GM21717 (cell line): ENCODE results near the gene UMAD1.

ENCODE experiments used
- ATAC-seq: cut with Tn5 transposase; IDR thresholded peaks from one replicate; pipeline ENCODE4 v1.9.1; 2021; ENCODE audit warnings: mild to moderate bottlenecking, moderate library complexity; ENCODE audit not compliant: unreplicated experiment

The UMAD1 gene

DNA sequence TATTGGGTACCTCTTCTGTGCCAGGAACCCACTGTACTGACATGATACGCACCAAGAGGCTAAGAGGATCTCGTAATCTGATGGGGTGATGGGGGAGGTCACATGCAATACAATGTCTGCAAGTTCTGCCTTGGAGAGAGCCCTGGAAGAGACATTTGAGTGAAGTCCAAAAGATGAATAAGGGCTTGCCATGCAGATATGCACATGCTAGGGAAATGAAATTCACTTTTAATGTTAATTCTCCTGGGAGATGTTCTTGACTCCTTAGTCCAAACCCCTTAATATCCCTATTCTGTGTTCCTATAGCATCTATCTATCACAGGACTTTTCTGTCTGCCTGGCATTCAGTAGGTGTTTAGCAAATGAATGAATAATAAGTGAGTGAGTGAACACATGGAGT is 274.0 kb downstream of the UMAD1 start:
- no peak for ATAC-seq

DNA sequence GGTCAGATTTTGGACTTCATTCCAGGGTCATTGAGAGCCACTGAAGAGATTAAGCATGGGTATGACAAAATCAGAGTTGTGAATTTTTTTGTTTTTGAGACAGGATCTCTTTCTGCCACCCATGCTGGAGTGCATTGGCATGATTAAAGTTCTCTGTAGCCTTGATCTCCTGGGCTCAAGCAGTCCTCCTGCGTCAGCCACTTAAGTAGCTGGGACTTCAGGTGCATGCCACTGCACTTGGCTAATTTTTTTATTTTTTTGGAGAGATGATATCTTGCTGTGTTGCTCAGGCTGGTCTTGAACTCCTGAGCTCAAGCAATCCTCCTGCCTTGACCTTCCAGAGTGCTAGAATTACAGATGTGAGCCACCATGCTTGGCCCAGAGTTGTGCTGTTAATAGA is 275.5 kb downstream of the UMAD1 start:
- ATAC-seq, result no peak

DNA sequence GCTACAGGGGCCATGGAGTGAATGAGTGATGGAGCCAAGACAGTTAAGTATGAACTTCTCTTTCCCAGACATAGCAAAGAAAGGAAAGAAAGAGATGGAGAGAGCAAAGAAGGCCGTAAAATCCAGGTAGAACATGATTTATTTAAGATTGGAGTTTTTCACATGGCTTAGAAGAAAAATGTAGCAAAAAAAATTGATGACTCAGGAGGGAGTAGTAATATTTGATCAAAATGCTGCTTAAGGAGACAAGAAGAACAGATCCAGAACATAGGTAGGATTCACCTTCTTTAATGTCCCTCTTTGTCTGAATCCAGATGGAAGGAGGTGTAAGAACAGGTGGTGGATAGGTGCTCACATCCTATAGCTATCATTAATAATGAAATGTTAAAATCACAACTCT is 277.0 kb downstream of the UMAD1 start:
- no peak for ATAC-seq

DNA sequence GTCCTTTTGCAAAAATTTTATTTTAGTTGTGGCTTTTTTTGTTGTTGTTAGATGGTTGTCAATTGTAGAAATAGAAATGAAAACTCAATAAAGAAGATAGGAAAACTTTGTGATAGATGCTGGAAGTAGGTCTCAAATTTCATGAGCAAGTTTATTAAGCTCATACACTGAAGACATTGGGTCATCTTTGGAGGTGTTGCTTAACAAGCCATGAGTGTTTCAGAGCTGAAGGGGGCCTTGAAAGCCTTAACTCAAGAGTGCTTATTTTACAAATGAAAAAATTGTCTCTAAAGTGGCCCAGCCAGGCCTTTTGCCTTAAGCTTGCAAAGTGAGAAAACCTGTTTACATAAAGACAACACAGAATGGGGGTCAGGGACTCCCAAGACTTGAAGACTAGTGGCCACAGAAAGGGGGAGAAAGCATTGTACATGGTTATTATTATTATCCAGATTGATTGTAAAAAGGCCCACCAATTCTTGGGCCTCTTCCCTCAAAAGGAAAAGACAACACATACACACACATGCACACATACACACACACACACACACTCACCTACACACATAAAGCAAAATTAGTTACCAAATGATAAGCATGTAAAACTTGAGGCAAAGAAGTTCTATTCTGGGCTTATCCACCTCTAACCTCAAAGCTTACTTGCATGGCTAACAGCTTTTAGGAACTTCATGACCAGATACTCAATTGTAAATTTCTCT is 278.3 kb downstream of the UMAD1 start:
- ATAC-seq, result no peak

DNA sequence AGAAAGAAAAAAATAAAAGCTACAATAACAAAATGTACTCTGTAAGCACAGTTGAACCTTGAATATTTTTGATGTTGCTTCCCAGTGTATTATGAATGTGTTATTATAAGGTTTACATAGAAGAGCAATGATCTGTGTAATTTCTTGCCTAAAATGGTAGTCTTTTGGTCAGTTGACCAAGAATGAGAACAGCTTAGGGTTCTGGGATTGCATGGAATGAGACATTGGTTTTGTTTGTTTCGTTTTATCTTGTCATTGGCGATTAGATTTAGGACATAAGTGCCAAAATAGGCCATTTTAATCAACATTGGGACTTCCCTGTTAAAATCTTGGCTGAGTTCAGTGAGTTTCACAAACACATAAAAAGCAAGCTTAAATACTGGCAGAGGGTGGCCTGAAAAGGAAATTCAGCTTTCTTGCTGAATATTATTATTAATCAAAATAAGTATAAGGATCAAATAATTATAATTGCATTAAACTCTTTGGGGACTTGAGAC is 278.9 kb downstream of the UMAD1 start:
- no peak for ATAC-seq

DNA sequence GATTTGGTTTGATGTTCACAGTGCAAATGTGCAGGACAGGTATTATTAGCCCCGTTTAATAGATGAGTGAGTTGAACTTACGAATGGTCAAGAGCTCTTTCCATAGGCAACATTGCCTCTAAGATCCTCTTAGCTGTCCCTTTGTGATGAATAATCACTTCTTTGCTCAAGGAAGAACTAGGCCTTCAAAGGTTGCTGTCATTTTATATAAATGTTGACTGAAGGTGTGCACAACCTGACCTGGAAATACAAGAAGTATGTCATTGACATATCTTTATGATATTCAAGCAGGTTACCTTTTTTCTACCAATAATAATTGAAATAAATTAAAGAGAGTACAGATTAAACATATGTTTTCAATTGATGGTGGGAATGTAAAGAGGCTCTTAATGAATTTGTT is 279.5 kb downstream of the UMAD1 start:
- no peak for ATAC-seq

DNA sequence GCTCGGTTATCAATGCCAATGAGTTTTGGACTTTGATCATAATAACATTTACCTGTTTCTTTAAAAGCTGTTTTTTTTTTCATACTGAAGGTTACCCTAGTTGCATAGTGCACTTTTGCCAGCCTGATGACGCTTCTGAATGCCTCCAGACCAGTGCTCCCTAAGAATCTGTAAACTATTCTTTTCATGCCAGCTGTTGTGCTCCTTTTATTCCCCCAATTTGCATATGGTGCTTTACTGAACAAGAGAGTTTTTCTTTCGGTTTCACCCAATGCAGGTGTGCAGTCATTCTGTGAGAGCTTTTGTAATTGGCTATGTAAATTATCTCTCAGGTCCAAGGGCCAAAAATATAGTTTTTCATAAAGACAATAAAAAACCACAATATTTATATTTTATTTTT is 279.9 kb downstream of the UMAD1 start:
- peak; percentile 95 for ATAC-seq

DNA sequence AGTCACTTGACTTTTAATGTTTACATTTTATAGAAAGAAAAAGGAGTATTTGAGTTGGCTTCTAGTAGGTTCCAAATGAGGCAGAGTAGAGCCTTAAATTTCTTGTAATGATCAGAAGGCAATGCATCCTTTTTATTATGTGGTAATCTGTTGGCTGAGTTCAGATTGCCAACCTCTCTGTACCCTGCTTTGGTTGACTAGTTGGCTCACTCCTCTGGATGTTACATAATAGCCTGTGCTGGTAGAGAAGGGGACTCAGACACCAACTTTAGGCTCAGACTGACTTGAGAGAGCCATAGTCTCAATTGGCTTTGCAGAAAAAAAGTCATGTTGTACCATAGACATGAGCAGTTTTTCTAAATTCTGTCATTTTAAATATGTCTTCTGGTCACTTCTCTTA is 281.3 kb downstream of the UMAD1 start:
- no peak for ATAC-seq

DNA sequence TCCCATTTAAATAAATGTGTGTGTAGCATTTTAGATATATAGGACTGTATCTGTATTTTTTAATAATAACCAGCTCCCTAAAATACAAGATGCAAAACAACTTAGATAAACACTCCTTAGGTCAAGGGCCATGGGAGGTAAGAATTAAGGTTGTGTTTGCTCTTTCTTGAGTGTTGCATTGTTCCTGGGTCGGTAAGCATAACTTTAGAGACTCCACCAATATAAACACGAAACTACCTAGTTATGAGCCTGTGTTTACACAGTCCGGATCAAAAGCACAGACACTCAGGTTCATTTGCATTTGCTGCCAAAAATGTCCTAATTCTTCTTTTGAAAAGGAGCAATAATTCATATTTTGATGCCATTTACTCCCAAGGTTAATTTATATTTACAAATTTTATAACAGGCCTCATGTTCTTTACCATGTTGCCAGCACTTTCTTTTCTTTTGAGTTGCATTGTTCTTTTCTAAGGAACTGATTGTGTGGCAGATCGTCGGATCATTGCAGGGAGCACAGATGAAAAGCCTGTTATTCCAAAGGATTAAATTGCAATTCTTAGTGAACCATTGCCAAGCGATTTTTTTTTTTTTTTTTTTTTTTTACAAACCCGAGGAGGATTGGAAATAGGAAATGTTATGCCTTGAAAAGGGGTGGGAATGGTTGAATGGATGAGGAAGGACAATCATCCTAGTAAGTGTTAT is 282.3 kb downstream of the UMAD1 start:
- ATAC-seq, result no peak

DNA sequence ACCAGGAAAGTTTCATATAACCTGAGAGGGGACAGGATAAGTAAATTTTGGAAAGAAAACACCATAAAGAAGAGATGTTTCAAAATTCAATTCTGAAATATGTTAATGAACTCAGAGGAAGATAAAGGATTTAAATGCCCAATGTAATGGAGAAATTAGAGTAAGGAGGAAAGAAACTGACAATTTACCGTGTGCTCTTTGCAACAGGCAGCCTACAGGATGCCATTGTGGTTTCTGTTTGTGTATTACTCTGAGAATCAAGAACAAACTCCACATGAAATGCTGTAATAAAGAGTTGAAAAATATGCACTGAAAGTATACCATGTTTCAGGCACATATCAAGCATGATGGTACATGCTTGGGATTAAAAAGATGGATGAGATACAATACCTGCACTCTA is 283.3 kb downstream of the UMAD1 start:
- no peak for ATAC-seq

DNA sequence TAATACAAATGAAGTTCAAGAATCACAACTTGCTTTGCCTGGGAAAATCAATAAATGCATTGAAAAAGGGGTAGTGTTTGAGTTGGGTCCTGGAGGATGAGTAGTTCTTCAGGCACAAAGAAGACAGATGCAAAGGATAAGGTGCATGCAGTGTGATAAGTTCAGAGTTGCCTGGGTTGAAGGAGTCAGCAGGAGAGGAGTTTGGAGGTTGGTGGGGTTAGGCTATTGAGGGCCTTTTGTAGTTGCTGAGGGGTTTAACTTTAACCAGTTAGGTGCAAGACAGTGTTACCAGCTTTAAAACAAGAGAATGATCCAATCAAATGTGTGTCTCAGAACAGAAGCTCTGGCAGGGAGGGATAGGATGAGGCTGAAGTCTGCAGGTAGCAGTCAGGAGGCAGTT is 283.8 kb downstream of the UMAD1 start:
- ATAC-seq, result no peak
